ENCODE measurements around the gene RTTN.

The RTTN gene

GRCh38 chr18:69998523-69998987, 206.9 kb downstream of the RTTN start:
- no peak for DNase-seq
- H3K27ac ChIP-seq, result no peak overlapping the region
- no peaks in the 10 kb centered on the region for H3K9me3 ChIP-seq
- no peak overlapping the region for H3K4me3 ChIP-seq
- intact Hi-C loops (cut with DNase I; ENCODE audit: low total_unique reads), result no loop called here
- no peaks in the 10 kb centered on the region for H3K27me3 ChIP-seq
- H3K36me3 ChIP-seq, result peaks cover 0 to 9% (median 8%) of the 10 kb centered on the region in 3 donors
- TF ChIP-seq CTCF (IDR thresholded peaks at IDR 0.05), result no peak
- H3K4me1 ChIP-seq, result peaks cover 0 to 36% (median 10%) of the 10 kb centered on the region in 4 donors

- Histone ChIP-seq H3K36me3 (peaks cover 5 to 13% (median 9%) of the 10 kb centered on the region in 3 donors), H3K27ac (no peak overlapping the region), H3K4me1 (peaks cover 0 to 29% (median 10%) of the 10 kb centered on the region in 4 donors), H3K9me3 (no peaks in the 10 kb centered on the region), H3K4me3 (no peak overlapping the region), H3K27me3 (no peaks in the 10 kb centered on the region)
- intact Hi-C loops (cut with DNase I; ENCODE audit: low total_unique reads), result no loop called here
- DNase-seq, result no peak
- TF ChIP-seq CTCF (IDR thresholded peaks at IDR 0.05), result no peak
Measured at GRCh38 chr18:69996951-69997798, 208.3 kb downstream of the RTTN start.

- intact Hi-C loops (cut with DNase I; ENCODE audit: low total_unique reads), result no loop called here
- peaks cover 2 to 6% (median 5%) of the 10 kb centered on the region in 3 donors for H3K36me3 ChIP-seq
- DNase-seq, result no peak
- no peak for TF ChIP-seq CTCF (IDR thresholded peaks at IDR 0.05)
- H3K4me1 ChIP-seq, result peaks cover 0 to 29% (median 10%) of the 10 kb centered on the region in 4 donors
- H3K4me3 ChIP-seq, result no peak overlapping the region
- H3K27me3 ChIP-seq, result no peaks in the 10 kb centered on the region
- H3K27ac ChIP-seq, result no peak overlapping the region
- no peaks in the 10 kb centered on the region for H3K9me3 ChIP-seq
Measured at GRCh38 chr18:69996417-69996816, 209.1 kb downstream of the RTTN start.

- intact Hi-C loops (cut with DNase I; ENCODE audit: low total_unique reads), result no loop called here
- Histone ChIP-seq H3K9me3 (no peaks in the 10 kb centered on the region), H3K4me3 (no peak overlapping the region), H3K27ac (no peak overlapping the region), H3K36me3 (peaks cover 0 to 5% (median 5%) of the 10 kb centered on the region in 3 donors), H3K27me3 (no peaks in the 10 kb centered on the region), H3K4me1 (peaks cover 0 to 29% (median 10%) of the 10 kb centered on the region in 4 donors)
- no peak for TF ChIP-seq CTCF (IDR thresholded peaks at IDR 0.05)
- DNase-seq, result no peak
Measured at GRCh38 chr18:69995774-69996173, 209.7 kb downstream of the RTTN start.

- no peak overlapping the region for H3K27ac ChIP-seq
- no peak for TF ChIP-seq CTCF (IDR thresholded peaks at IDR 0.05)
- H3K4me3 ChIP-seq, result no peak overlapping the region
- H3K9me3 ChIP-seq, result peaks cover 0 to 8% (median 0%) of the 10 kb centered on the region in 3 donors
- peaks cover 0 to 17% (median 4%) of the 10 kb centered on the region in 4 donors for H3K4me1 ChIP-seq
- intact Hi-C loops (cut with DNase I; ENCODE audit: low total_unique reads), result no loop called here
- peaks cover 4 to 16% (median 5%) of the 10 kb centered on the region in 3 donors for H3K36me3 ChIP-seq
- DNase-seq, result no peak
- no peaks in the 10 kb centered on the region for H3K27me3 ChIP-seq
Measured at GRCh38 chr18:69992776-69993175, 212.7 kb downstream of the RTTN start.
